ENCODE data around the gene SERP1.
"Not testable (repeated sequence)": the region's sequence is repeated elsewhere in the genome, so short reads cannot be mapped to it uniquely, and the experiment has no call there.

Gene SERP1

DNA sequence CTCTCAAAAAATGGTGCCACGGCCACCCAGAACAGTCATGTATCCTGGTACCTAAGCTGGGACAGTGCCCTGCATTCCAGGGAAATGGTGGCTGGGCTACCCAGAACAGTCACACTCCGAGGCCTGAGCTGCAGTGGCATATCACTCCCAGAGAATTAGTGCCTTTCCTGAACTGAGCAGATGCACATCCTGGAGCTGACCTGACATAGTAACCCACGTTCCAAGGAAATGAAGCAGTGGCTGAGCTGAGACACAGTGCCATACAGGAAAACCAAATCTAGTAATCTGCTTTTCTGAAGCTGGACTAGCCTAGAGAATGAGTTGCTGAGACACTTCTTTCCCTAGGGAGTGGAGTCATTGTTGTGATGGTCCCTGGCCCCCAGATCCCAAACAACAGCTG is 41.8 kb downstream of the SERP1 start:
- TF ChIP-seq, protein P1, sequence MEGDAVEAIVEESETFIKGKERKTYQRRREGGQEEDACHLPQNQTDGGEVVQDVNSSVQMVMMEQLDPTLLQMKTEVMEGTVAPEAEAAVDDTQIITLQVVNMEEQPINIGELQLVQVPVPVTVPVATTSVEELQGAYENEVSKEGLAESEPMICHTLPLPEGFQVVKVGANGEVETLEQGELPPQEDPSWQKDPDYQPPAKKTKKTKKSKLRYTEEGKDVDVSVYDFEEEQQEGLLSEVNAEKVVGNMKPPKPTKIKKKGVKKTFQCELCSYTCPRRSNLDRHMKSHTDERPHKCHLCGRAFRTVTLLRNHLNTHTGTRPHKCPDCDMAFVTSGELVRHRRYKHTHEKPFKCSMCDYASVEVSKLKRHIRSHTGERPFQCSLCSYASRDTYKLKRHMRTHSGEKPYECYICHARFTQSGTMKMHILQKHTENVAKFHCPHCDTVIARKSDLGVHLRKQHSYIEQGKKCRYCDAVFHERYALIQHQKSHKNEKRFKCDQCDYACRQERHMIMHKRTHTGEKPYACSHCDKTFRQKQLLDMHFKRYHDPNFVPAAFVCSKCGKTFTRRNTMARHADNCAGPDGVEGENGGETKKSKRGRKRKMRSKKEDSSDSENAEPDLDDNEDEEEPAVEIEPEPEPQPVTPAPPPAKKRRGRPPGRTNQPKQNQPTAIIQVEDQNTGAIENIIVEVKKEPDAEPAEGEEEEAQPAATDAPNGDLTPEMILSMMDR (IDR thresholded peaks at IDR 0.05; ENCODE audit: low read depth, low read length): no peak
- Histone ChIP-seq H3K27me3 (no peaks in the 10 kb centered on the region), H3K4me1 (no peaks in the 10 kb centered on the region), H3K4me3 (ENCODE audit: low read depth, low read length) (no peak overlapping the region), H3K36me3 (no peaks in the 10 kb centered on the region), H3K9me3 (0 out of 2 replicates have a peak, but pooled peaks cover 4% of the 10 kb centered on the region)
- DNase-seq: no peak

DNA sequence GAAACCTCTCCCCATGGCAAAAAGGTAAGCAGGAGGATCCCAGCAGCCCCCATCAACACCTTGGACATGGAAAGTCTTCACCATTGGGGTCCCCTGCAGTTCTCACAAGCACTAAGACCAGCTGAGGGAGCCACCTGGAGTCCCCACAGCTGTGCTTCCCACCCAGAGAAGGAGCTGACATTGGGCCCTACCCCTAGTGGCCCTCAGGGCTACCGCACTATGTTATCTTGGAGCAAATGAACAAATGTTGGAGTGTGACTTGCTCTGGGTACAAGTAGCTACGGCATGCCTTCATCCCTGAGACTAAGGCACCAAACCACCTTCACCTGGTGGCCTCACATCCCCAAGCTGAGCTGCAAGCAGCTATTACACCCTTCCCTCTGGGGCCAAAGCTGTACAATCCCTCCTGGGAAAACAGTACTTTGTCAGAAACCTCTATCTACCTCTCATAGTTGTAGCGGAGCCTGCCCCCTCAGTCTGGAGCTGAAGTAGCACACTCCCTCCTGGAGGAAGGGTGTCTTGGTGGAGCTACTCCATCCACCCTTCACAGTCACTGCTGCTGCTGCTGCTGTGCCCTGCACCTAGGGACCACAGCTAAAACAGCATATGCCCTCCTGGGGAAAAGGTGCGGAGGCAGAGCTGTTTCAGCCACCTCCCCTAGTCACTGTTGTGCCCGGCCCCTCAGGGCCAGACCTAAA is 42.7 kb downstream of the SERP1 start:
- Histone ChIP-seq H3K4me3 (ENCODE audit: low read depth, low read length) (no peak overlapping the region), H3K4me1 (no peaks in the 10 kb centered on the region), H3K9me3 (0 out of 2 replicates have a peak, but pooled peaks cover 4% of the 10 kb centered on the region), H3K27me3 (no peaks in the 10 kb centered on the region), H3K36me3 (no peaks in the 10 kb centered on the region)
- no peak for DNase-seq
- TF ChIP-seq, protein P1 (IDR thresholded peaks at IDR 0.05; ENCODE audit: low read depth, low read length): 0 out of 2 replicates have a peak, but pooled peaks have one; percentile 5

DNA sequence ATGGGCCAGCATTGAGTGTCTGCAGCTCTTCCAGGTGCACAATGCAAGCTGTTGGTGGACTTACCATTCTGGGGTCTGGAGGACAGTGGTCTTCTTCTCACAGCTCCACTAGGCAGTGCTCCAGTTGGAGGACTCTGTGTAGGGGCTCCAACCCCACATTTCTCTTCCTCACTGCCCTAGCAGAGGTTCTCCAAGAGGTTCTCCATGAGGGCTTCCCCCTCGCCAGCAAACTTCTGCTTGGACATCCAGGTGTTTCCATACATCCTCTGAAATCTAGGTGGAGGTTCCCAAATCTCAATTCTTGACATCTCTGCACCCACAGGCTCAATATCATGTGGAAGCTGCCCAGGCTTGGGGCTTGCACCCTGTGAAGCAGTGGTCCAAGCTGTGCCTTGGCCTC is 45.3 kb downstream of the SERP1 start:
- H3K9me3 ChIP-seq; H3K27me3 ChIP-seq; H3K36me3 ChIP-seq; DNase-seq; H3K4me1 ChIP-seq; H3K4me3 ChIP-seq (ENCODE audit: low read depth, low read length): not testable (repeated sequence)

DNA sequence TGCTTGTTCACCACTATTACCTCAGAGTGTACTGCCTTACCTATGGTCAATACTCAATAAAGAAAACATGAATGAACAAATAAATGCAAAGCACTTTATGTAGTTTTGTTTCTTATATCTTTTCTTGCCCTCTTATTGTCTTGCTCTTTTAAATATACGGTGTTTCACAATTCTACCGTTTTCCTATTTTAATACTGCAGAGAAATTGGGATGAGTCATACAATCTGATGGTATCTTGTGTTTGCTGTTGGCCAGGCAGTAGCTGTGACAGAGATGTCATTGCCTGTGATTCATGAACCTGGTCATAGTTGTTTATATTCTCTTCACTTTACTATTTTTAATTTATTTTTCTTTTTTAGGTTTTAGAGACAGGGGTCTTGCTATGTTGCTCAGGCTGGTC is 48.3 kb downstream of the SERP1 start:
- TF ChIP-seq, protein P1 (IDR thresholded peaks at IDR 0.05; ENCODE audit: low read depth, low read length): no peak
- Histone ChIP-seq H3K27me3 (no peaks in the 10 kb centered on the region), H3K4me1 (peaks cover 3% of the 10 kb centered on the region; the same call in 1 of the 2 replicates), H3K36me3 (no peaks in the 10 kb centered on the region), H3K9me3 (0 out of 2 replicates have a peak, but pooled peaks cover 4% of the 10 kb centered on the region), H3K4me3 (ENCODE audit: low read depth, low read length) (no peak overlapping the region)
- no peak for DNase-seq

DNA sequence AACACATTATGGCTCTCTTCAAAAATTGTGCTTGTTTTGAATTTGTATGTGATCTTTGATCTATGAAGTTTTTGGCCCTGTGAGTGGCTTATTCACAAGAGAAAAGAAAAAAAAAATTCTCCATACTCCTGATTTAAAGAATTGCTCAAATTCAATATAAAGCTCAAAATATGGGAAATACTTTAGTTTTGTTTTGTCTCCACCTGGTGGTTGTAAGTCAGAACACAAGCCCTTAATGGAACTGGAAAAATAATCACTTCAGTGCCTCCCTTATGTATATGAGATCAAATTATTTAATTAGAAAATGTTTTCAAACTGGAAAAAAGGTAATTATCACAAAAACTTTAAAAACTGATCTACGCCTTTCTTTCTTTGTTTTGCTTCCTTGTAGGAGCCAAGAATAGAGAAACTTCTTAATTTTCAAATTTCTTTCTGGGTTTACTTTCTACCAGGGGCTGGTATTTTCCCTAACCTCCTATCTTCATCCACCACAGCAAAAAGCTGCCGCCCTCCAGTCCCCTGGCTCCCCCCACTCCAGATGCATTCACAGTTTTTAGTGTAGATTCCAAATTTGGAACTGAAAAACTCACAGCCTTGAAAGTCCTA is 50.6 kb downstream of the SERP1 start:
- DNase-seq: no peak
- H3K27me3 ChIP-seq: no peaks in the 10 kb centered on the region
- no peak overlapping the region for H3K4me3 ChIP-seq (ENCODE audit: low read depth, low read length)
- no peaks in the 10 kb centered on the region for H3K36me3 ChIP-seq
- H3K4me1 ChIP-seq: peaks cover 3% of the 10 kb centered on the region; the same call in 1 of the 2 replicates
- no peaks in the 10 kb centered on the region for H3K9me3 ChIP-seq
- TF ChIP-seq, protein P1 (IDR thresholded peaks at IDR 0.05; ENCODE audit: low read depth, low read length): peak; percentile 65

DNA sequence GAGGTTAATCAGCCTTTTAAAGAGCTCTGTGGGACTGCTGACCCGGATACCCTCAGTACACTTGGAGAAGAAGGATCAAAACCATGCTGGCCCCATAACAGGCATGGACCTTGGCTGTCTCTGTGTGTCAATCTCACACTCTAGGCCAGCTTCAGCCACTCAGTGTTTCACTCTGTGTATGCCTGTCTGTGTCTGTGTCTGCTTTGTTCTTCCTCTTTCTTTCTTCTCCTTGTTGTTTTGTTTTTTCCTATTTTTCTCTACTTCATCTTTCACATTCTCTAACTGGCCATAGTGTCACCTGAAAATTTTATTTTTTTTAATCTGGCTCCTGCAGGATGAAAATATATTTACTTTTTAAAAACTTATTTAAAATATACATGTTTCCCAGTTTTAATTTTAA is 51.1 kb downstream of the SERP1 start:
- Histone ChIP-seq H3K4me3 (ENCODE audit: low read depth, low read length) (no peak overlapping the region), H3K4me1 (peaks cover 3% of the 10 kb centered on the region; the same call in 1 of the 2 replicates), H3K27me3 (no peaks in the 10 kb centered on the region), H3K9me3 (no peaks in the 10 kb centered on the region), H3K36me3 (no peaks in the 10 kb centered on the region)
- DNase-seq: no peak
- TF ChIP-seq, protein P1 (IDR thresholded peaks at IDR 0.05; ENCODE audit: low read depth, low read length): no peak

Measured in BE2C (cell line).